Tibial artery (tissue), 4 donors: ENCODE data around the gene STS.

Experiments used
- DNase-seq, 2 donors: peaks; one replicate each; pipeline ENCODE4 v3.0.0-alpha.2; 2019
- H3K27ac ChIP-seq, 2 donors: fragments of 200-600 bp; sonication (generic) in 1 of 2; 1 replicate in 1 of 2; 2 replicates in 1 of 2; pipeline ENCODE4 v1.5.1; 2018 to 2019; ENCODE audit warnings: mild to moderate bottlenecking in 1 of 2
- H3K27me3 ChIP-seq, 2 donors: fragments of 200-600 bp; sonication (generic) in 1 of 2; one replicate each; pipeline versions ENCODE4 v1.5.1 to v1.6.0; 2016 to 2019
- H3K36me3 ChIP-seq, 3 donors: fragments of 200-600 bp; sonication (generic) in 2 of 3; one replicate each; pipeline ENCODE4 v1.5.1; 2016 to 2019; ENCODE audit warnings: mild to moderate bottlenecking in 2 of 3
- H3K4me1 ChIP-seq, 4 donors: fragments of 200-600 bp; sonication (generic) in 2 of 4; 1 replicate in 3 of 4; 2 replicates in 1 of 4; pipeline ENCODE4 v1.5.1; 2016 to 2019
- H3K4me3 ChIP-seq, 2 donors: fragments of 200-600 bp; sonication (generic) in 1 of 2; 1 replicate in 1 of 2; 2 replicates in 1 of 2; pipeline ENCODE4 v1.5.1; 2018 to 2019; ENCODE audit warnings: mild to moderate bottlenecking in 2 of 2
- H3K9me3 ChIP-seq, 3 donors: fragments of 200-600 bp; sonication (generic) in 1 of 3; one replicate each; pipeline ENCODE4 v1.5.1; 2016 to 2019
- intact Hi-C: fragments of 100-400 bp; cut with DNase I; formaldehyde crosslinking; loops from one replicate; pipeline ENCODE4 v1.15.0; 2023; ENCODE audit warnings: low total_unique reads
- TF ChIP-seq, protein P1 (sequence below), 2 experiments: fragments of 200-600 bp in 1 of 2; fragments of 450-650 bp in 1 of 2; IDR thresholded peaks; one replicate each; pipeline ENCODE4 v1.5.1; 2017 to 2019; ENCODE audit warnings: antibody characterized with exemption in 2 of 2, mild to moderate bottlenecking in 1 of 2, moderate library complexity in 1 of 2

The STS gene

DNA sequence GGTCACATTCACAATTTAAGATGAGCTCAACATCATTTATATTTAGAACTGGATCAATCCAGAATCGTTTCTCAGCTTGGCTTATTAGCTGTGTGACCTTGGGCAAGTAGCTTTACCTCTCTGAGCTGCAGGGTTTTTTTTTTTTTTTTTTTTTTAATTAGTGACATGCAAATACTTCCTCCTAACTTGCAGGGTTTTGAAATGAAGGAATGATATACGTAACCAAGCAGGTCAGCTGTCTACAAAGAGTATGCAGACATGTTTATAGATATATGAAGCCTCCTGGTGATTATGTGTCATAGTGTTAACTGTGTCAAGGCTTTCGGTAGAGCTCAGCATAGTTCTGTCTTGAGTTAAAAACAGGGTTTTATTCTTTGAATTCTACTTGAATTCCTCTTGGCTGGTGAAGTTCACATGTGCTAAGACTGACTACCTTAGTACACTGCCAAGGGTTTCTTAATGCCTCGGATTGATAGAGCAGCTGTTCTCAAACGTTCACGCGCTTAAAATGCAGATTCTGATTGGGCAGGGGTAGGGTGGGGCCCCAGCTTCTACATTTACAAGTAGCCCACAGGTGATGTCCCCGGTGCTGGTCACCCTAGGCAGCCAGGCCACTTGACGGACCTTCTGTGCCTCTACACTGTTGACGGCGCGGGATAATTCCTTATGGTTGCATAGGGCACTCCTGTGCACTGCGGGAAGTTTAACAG is 654 bp upstream of the STS start:
- no peaks in the 10 kb centered on the region for H3K9me3 ChIP-seq
- H3K27ac ChIP-seq: peak overlapping the region; percentile 79 to 83
- DNase-seq: peak in 1 of 2 donors; percentile 62
- H3K36me3 ChIP-seq: no peaks in the 10 kb centered on the region
- H3K27me3 ChIP-seq: no peaks in the 10 kb centered on the region
- peak overlapping the region; percentile 77 to 78 for H3K4me3 ChIP-seq
- TF ChIP-seq, protein P1, sequence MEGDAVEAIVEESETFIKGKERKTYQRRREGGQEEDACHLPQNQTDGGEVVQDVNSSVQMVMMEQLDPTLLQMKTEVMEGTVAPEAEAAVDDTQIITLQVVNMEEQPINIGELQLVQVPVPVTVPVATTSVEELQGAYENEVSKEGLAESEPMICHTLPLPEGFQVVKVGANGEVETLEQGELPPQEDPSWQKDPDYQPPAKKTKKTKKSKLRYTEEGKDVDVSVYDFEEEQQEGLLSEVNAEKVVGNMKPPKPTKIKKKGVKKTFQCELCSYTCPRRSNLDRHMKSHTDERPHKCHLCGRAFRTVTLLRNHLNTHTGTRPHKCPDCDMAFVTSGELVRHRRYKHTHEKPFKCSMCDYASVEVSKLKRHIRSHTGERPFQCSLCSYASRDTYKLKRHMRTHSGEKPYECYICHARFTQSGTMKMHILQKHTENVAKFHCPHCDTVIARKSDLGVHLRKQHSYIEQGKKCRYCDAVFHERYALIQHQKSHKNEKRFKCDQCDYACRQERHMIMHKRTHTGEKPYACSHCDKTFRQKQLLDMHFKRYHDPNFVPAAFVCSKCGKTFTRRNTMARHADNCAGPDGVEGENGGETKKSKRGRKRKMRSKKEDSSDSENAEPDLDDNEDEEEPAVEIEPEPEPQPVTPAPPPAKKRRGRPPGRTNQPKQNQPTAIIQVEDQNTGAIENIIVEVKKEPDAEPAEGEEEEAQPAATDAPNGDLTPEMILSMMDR (IDR thresholded peaks at IDR 0.05): no peak
- intact Hi-C loops: no loop called here
- H3K4me1 ChIP-seq: peaks cover 0 to 16% (median 0%) of the 10 kb centered on the region in 4 donors

- Histone ChIP-seq H3K36me3 (no peaks in the 10 kb centered on the region), H3K9me3 (no peaks in the 10 kb centered on the region), H3K4me3 (peak within 1 kb of the TSS; percentile 77 to 78), H3K27me3 (no peaks in the 10 kb centered on the region), H3K27ac (peak within 1 kb of the TSS; percentile 79 to 83), H3K4me1 (peaks cover 0 to 16% (median 0%) of the 10 kb centered on the region in 4 donors)
- TF ChIP-seq, protein P1 (IDR thresholded peaks at IDR 0.05): peak; percentile 4 to 29
- peak; percentile 78 to 88 for DNase-seq
- intact Hi-C loops: no loop called here
These were observed 704 bp downstream of the STS start, which contains the start of gene PUDP for GRCh38 chrX:7147978-7148854. Gene PUDP (minus strand): TSS chrX:7148153. CDS start chrX:7148113, 40 bp downstream.

DNA sequence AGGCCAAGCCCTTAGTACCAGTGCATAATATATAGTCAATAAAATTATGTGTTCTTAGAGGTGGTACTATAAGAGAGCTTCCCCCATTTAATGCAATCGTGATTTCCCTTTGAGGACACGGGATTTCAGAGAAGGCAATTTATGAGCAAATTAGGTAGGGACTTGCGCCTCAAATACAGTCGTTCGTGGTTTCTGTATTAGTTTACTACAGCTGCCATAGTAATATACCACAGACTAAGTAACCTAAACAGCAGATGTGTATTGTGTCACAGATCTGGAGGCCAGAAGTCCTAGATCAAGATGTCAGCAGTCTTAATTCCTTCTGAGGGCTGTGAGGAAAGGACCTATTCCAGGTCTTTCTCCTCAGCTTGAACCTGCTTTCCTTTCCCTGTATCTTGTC is 1.9 kb downstream of the STS start:
- Histone ChIP-seq H3K27ac (no peak overlapping the region), H3K9me3 (no peaks in the 10 kb centered on the region), H3K36me3 (no peaks in the 10 kb centered on the region), H3K4me3 (no peak overlapping the region), H3K4me1 (peaks cover 0 to 16% (median 0%) of the 10 kb centered on the region in 4 donors), H3K27me3 (no peaks in the 10 kb centered on the region)
- TF ChIP-seq, protein P1 (IDR thresholded peaks at IDR 0.05): no peak
- no peak for DNase-seq
- intact Hi-C loops: no loop called here

GRCh38 chrX:7153231-7153630 is 5.7 kb downstream of the STS start:
- Histone ChIP-seq H3K9me3 (no peaks in the 10 kb centered on the region), H3K4me3 (no peak overlapping the region), H3K4me1 (peaks cover 0 to 7% (median 0%) of the 10 kb centered on the region in 4 donors), H3K27me3 (no peaks in the 10 kb centered on the region), H3K36me3 (no peaks in the 10 kb centered on the region), H3K27ac (no peak overlapping the region)
- intact Hi-C loops: no loop called here
- DNase-seq: no peak
- TF ChIP-seq, protein P1 (IDR thresholded peaks at IDR 0.05): no peak

DNA sequence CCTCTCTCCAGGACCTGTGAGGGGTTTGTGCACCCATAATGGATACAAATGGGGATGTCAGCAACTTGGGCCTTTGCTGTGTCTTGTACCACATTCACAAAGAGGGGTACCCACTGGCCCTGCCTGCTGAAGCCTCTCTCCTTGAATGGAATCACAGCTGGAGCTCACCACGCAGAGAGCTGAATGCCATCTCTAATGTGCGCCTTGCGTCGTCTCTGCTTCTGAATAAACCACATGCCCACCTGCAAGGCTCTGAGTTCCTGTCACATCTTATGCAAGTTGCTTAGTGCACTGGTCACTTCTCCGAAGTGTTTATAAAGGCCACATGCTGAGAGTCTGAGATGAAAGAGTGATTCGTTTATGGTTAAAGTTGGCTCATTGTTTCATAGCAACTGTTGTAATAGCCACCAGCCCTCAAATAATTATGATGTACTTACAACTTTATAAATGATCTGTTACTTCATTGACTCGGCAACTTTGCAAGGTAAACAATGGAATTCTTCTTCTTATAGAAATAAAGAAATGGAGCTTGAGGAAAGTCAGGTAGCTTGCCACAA is 6.6 kb downstream of the STS start:
- Histone ChIP-seq H3K9me3 (no peaks in the 10 kb centered on the region), H3K36me3 (no peaks in the 10 kb centered on the region), H3K4me3 (no peak overlapping the region), H3K27me3 (no peaks in the 10 kb centered on the region), H3K27ac (no peak overlapping the region), H3K4me1 (no peaks in the 10 kb centered on the region)
- intact Hi-C loops: no loop called here
- DNase-seq: no peak
- TF ChIP-seq, protein P1 (IDR thresholded peaks at IDR 0.05): no peak
